Measurements from ENCODE around the gene GLCCI1. TPM values are rescaled to one million over a fixed set of nuclear protein-coding genes. Genes with fewer than 3 reads are reported as not detected.

The GLCCI1 gene
- total and polyA plus RNA-seq, 5 experiments from 2014 or later = 9.0 to 33.2 (median 30.8) TPM

DNA sequence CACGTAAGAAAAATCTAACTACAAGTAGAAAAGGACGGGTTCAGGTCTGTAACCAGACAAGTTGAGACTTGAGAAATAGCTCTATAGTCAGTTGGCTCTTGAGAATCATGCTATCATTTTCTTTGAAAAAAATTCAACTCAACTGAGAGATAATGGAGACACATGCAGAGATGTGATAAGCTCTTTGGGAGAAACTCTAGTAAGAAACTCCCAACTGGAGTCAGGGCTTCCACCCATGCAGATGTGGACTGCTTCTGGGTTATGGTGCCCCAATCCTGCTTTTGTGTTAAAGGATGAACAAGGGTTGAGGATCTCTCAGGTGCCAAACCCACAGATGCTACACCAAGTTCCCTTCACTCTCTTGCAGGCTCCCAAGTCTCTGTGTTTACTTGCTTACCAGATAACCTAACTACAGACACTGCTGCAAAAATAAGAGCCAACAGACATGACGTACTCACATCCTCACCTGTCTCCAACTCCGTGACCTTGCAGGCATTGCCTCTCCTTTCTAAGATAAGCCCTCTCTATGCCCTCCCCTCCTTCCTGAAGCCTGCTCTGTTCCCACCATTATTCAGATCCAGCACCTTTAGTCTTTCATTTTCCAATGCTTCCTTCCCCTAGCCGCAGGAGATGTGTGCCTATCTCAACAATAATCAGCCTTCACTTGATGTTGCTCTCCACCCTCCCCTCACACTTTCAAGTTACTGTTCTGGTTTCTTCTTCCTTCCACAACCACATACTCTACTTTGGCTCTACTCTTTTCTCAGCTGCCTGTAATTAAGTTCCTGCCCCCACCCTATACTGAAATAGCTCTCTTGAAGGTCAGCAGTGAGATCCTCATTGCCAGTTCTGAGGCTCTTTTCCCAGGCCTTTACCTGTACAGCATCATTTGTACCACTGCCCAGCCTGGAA lies 163.4 kb downstream of the GLCCI1 start:
- H3K27me3 Mint-ChIP-seq = no peaks in the 10 kb centered on the region
- H3K27ac Mint-ChIP-seq = peak overlapping the region; percentile 77 to 100 (median 98)
- ATAC-seq (peak; percentile 82 to 89), DNase-seq (peak in 8 of 10 donors; percentile 12 to 84 (median 70))
- H3K36me3 Mint-ChIP-seq = no peaks in the 10 kb centered on the region
- H3K9me3 Mint-ChIP-seq = no peaks in the 10 kb centered on the region
- peaks cover 34 to 77% (median 71%) of the 10 kb centered on the region in 4 donors for H3K4me1 Mint-ChIP-seq
- POLR2A ChIA-PET = interaction anchor here (0.5 to 4.5 kb wide), 4 partner anchors 11 to 164 kb away, joined by 3 to 18 read pairs (median 8); partner anchors contain the start of gene GLCCI1
- H3K4me3 Mint-ChIP-seq = peak overlapping the region; percentile 58 to 86 (median 80)

DNA sequence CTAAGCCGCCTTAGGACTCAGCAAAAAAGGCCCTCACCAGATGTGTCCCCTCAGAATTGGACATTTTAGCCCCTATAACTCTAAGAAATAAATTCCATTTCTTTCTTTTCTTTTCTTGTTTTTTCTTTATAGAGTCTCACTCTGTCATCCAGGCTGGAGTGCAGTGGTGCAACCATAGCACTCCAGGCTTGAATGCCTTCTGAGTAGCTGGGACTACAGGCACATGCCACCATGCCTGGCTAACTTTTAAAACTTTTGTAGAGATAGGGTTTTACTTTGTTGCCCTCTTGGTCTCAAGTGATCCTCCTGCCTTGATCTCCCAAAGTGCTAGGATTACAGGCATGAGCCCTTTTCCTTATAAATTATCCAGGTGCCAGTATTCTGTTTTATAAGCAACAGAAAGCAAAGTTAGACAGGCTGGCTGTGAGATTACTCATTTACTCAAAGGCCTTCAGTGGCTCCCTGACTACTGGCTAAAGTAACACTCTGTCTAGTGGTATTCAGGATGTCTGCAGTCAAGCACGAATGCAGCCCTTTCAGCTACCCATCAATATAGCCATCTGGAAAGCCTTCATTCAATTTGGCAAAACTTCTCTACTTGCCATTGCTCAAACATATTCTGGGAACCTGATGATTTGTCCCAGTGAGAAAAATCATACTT lies 164.7 kb downstream of the GLCCI1 start:
- Mint-ChIP-seq H3K27ac (peak overlapping the region; percentile 63 to 100 (median 96)), H3K27me3 (no peaks in the 10 kb centered on the region), H3K4me3 (peak overlapping the region in 7 of 10 donors; percentile 5 to 77 (median 30)), H3K4me1 (peaks cover 26 to 63% (median 58%) of the 10 kb centered on the region in 4 donors), H3K36me3 (no peaks in the 10 kb centered on the region), H3K9me3 (no peaks in the 10 kb centered on the region)
- no peak for ATAC-seq
- no peak for DNase-seq
- POLR2A ChIA-PET = interaction anchor here (1.5 to 4.5 kb wide), 2 partner anchors 9 to 10 kb away, joined by 7 to 18 read pairs; no protein-coding TSS in a partner anchor

DNA sequence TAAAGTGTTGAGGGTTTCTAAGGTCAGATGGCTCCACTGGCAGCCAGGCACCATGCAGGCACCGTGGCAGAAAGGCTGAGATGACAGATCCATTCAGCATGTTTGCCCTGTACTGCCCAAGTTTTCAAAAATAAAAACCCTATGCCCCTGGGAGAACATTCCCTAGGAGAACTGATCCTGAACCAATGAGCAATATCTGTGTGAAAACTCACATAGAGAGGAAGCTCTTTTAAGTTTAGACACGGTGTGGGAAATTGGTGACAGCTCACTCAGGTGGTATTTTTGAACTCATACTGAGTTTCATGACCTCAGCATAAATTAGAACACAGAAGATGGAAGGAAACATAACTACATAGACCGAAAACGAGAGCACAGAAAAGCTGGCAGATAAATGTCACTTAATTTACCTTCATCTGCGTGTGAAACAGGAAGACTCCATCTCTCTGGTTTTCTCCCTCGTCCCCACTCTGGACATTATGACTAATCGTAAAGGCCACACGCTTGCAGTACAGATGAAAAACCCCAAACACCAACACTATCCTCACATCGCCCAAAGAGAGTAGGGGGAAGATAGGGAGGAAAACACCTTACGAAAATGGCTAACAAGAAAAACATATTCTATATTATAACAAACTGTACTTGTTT lies 165.6 kb downstream of the GLCCI1 start:
- Mint-ChIP-seq H3K4me3 (peak overlapping the region in 9 of 10 donors; percentile 29 to 58 (median 48)), H3K9me3 (no peaks in the 10 kb centered on the region), H3K27ac (peak overlapping the region; percentile 63 to 100 (median 82)), H3K4me1 (peaks cover 23 to 55% (median 50%) of the 10 kb centered on the region in 4 donors), H3K27me3 (no peaks in the 10 kb centered on the region), H3K36me3 (no peaks in the 10 kb centered on the region)
- peak; percentile 18 to 34 for ATAC-seq
- POLR2A ChIA-PET = interaction anchor here (0.9 to 4.5 kb wide), 5 partner anchors 8 to 43 kb away, joined by 3 to 18 read pairs (median 7); no protein-coding TSS in a partner anchor
- peak in 3 of 10 donors; percentile 16 to 44 (median 38) for DNase-seq

DNA sequence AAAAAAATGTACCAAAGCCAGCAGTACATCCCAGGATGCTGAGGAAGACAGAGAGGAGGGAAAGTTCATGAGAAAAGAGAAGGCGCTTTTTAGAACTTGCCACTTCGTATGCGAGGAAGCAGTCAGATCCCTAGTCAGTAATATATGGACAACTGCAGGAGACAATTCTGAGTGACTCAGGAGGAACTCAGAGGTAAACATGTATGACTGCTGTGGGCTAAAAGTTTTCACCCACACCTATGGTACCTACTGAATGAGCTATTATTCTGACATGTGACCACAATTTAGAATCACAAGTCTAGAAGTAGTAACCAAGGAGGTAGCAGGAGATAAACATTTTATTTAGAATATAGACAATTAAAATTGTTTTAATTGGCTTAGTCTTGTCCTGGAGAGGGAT lies 166.8 kb downstream of the GLCCI1 start:
- no peak for ATAC-seq
- Mint-ChIP-seq H3K4me1 (peaks cover 22 to 47% (median 44%) of the 10 kb centered on the region in 4 donors), H3K27me3 (no peaks in the 10 kb centered on the region), H3K36me3 (no peaks in the 10 kb centered on the region), H3K27ac (no peak overlapping the region), H3K4me3 (no peak overlapping the region), H3K9me3 (no peaks in the 10 kb centered on the region)
- DNase-seq = no peak
- POLR2A ChIA-PET = interaction anchor here (1.6 kb wide), 2 partner anchors 9 to 12 kb away, joined by 6 to 11 read pairs; no protein-coding TSS in a partner anchor

DNA sequence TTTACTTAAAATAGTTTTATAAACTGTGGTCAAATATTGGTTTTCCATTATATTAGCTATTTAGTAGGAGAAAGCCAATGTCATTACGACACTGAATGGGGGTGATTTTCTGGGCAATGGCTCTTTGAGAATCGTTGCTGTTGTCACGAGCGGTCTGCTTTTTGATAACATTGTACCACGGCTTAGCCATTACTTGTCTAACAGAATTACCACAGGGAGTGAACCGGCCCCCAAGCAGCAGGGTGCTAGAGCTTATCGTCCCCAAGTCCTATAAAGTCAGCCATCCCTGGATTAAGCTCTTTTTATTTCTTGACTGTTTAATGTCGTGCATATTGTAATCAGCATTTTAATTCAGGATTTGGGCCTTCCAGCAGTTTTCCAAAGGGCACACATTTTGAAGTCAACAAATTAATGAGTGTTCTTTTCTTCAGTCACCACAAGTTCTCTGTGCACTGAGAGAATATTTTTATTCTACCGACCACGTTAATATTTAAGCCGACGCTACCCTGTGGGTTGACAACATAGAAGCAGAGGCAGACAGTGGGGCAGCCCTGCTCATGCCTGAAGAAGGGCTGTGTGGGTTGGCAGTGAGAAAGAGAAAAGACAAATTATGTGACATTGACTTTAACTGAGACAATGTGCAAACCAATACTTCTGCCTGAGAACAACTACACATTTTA lies 167.6 kb downstream of the GLCCI1 start:
- no peak for ATAC-seq
- Mint-ChIP-seq H3K36me3 (no peaks in the 10 kb centered on the region), H3K4me3 (no peak overlapping the region), H3K27me3 (no peaks in the 10 kb centered on the region), H3K4me1 (peaks cover 24 to 45% (median 40%) of the 10 kb centered on the region in 4 donors), H3K27ac (no peak overlapping the region), H3K9me3 (no peaks in the 10 kb centered on the region)
- no peak for DNase-seq
- POLR2A ChIA-PET = interaction anchor here (1.6 kb wide), 1 partner anchor 12 kb away, joined by 6 read pairs; no protein-coding TSS in a partner anchor

All from naive thymus-derived CD8-positive, alpha-beta T cell (primary cell).